IPS-NIHi7 (cell line): ENCODE data around the gene MAP1B.

ENCODE experiments used
- DNase-seq: peaks from one replicate; pipeline ENCODE4 v3.0.0; 2012; ENCODE audit warnings: mixed read lengths; ENCODE audit errors: extremely low spot score

The MAP1B gene

DNA sequence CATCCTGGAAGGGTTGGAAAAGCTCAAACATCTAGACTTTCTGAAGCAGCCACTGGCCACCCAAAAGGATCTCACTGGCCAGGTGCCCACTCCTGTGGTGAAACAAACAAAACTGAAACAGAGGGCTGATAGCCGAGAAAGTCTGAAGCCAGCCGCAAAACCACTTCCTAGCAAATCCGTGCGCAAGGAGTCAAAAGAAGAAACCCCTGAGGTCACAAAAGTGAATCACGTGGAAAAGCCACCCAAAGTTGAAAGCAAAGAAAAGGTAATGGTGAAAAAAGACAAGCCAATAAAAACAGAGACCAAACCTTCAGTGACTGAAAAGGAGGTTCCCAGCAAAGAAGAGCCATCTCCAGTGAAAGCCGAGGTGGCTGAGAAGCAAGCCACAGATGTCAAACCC is 87.6 kb downstream of the MAP1B start:
- no peak for DNase-seq

DNA sequence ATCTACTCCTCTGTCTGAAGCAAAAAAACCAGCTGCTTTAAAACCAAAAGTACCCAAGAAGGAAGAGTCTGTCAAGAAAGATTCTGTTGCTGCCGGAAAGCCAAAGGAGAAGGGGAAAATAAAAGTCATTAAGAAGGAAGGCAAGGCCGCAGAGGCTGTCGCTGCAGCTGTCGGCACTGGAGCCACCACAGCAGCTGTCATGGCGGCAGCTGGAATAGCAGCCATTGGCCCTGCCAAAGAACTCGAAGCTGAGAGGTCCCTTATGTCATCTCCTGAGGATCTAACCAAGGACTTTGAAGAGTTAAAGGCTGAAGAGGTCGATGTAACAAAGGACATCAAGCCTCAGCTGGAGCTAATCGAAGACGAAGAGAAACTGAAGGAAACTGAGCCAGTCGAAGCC is 88.3 kb downstream of the MAP1B start:
- DNase-seq: no peak

DNA sequence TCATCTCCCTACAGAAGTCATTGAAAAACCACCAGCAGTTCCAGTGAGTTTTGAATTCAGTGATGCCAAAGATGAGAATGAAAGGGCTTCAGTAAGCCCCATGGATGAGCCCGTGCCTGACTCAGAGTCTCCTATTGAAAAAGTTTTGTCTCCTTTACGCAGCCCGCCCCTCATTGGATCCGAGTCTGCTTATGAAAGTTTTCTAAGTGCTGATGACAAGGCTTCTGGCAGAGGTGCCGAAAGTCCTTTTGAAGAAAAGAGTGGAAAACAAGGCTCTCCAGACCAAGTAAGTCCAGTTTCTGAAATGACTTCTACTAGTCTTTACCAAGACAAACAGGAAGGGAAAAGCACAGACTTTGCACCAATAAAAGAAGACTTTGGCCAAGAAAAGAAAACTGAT is 90.1 kb downstream of the MAP1B start:
- DNase-seq: no peak

DNA sequence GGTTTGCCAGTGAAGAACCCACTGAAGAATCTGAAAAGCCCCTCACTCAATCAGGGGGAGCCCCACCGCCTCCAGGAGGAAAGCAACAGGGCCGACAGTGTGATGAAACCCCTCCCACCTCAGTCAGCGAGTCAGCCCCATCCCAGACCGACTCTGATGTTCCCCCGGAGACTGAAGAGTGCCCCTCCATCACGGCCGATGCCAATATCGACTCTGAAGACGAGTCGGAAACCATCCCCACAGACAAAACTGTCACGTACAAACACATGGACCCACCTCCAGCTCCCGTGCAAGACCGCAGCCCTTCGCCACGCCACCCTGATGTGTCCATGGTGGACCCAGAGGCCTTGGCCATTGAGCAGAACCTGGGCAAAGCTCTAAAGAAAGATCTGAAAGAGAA is 92.4 kb downstream of the MAP1B start:
- DNase-seq: no peak

DNA sequence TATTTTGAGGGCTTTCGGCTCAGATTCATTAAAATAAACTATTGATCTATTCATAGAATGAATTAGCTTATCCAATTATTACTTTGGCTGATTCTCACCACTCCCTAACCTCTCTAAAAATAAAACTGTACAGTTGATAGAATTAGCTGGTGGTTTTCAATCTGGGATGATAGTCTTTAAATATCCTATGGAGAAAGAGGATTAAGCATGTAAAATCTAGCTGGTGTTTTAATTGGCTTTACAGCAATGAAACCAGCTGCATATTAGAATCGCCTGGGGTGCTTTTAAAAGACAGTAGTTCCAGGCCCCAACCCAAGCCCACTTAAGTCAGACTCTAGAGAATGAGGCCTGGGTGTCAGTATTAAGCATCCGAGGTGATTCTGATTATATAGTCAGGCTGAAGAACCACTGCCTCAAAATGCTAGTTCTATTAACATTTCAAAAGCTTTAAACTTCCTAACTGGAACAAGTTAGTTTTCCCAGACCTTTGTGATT is 95.1 kb downstream of the MAP1B start:
- DNase-seq: no peak

DNA sequence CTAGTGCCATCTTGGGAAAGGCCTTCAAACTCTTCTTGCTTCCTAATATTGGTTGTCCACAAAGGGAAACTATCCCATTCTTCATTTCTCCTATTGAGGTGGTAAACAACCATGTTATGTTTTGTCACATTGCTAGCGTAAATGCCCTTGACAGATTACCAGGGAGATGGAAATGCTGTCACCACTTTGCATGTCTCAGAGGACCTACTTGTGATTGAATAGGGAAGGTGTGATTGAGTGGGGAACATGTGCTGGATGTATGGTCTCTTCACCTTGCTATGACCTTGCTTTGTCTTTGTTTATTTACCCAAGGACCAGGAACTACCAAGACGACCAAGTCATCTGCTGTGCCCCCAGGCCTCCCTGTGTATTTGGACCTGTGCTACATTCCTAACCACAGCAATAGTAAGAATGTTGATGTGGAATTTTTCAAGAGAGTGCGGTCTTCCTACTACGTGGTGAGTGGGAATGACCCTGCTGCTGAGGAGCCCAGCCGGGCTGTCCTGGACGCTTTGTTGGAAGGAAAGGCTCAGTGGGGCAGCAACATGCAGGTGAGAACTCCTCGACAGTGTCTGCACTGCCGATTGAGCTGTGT is 96.1 kb downstream of the MAP1B start:
- no peak for DNase-seq

DNA sequence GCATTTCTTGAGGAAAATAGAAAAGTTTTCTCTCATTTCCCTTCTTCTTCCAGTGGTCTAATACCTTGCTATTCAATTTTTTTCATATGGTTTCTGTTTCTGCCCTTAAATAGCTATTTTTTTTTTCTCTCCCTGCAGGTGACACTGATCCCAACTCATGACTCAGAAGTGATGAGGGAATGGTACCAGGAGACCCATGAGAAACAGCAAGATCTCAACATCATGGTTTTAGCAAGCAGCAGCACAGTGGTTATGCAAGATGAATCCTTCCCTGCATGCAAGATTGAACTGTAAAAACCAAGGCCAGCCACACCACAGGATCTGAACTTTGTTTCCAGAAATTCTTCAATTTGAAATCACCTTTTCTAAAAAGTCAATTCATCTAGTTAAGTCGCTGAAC is 97.7 kb downstream of the MAP1B start:
- DNase-seq: no peak

DNA sequence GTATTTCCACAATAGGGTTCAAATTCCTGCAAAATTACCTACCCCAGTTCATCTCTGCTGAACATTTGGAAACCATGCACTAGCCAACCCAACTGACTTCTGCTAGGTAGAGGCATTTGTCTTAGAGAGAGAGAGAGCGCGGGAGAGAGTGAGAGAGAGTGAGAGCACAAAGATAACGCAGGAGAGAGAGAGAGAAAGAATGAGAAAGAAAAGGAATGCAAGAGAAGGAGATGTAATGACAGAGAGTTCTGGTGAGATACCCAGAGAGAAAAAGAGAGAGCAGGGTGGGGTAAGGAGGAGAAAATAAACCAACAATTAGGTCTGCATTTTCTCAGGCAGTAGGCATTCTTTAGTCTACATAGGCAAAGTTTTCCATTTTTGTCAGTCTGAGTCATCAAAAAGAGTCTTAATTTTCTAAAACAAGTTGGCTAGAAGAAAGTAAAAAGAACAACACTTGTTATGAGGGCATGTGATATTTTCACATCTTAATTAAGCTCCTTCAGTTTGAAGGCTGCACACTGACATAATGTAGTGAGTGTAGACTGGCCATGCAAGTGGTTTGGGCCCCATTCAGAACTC is 98.2 kb downstream of the MAP1B start:
- DNase-seq: no peak

DNA sequence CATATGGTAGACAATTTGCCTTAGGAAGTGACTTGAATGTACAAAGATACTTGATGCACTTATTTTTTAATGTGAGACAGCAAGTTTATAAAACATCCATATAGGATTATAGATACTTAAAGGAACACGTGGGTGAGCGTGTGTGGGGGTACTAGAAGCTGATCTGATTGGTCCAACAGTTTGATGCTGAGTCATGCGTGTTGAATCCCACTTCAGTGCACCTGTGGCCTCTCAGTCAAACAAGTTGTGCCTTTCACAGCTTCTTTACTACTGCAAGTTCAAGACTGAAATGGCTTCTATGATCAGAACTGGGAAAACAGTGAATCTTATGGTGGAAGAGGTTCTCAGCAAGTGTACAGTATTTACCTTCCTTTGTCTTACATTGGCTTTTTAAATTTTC is 98.9 kb downstream of the MAP1B start:
- no peak for DNase-seq

DNA sequence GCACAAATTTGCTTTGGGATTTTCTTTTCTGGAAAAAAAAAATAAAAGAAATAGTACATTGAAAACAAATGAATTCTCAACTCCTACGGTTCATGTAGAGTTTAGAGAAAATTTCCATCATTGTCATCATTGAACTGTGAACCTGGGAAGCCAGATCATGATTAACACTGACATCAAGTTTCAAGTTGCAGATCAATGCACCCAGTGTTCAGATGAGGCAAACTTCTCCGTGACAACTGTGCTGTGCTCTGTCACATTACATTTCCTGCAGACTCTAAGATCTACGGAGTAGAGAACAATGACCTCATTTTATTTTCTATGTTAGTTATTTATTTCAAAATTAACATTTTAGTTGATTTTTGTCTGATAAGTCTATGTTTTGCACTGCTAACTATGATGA is 99.7 kb downstream of the MAP1B start:
- no peak for DNase-seq

DNA sequence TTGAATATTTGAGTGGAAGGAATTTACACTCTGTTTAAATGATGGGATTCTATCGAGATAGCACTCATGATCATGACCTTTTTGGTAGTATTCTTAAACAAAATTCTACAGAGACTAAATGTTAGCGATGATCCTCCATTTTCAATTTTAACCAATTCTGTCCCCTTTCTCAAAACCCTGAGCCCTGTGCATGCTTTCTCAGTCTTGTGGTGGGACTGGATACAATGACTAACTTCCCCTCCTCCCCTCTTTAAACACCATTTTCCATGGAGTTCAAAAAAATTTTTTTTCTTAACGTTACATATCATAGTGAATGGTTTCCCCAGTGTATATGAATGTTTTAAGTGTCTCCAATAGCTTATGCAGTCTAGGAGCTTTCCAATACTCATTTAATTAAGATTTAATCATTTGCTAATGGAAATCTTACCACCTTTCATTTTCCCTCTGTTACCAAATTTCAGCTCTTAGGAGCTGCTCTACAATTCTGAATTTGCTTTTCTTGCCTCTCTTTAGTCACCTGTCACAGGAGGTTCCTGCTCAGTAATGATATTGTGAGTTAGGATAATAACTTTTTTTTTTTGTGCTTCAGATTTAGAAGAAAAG is 101.2 kb downstream of the MAP1B start:
- no peak for DNase-seq

DNA sequence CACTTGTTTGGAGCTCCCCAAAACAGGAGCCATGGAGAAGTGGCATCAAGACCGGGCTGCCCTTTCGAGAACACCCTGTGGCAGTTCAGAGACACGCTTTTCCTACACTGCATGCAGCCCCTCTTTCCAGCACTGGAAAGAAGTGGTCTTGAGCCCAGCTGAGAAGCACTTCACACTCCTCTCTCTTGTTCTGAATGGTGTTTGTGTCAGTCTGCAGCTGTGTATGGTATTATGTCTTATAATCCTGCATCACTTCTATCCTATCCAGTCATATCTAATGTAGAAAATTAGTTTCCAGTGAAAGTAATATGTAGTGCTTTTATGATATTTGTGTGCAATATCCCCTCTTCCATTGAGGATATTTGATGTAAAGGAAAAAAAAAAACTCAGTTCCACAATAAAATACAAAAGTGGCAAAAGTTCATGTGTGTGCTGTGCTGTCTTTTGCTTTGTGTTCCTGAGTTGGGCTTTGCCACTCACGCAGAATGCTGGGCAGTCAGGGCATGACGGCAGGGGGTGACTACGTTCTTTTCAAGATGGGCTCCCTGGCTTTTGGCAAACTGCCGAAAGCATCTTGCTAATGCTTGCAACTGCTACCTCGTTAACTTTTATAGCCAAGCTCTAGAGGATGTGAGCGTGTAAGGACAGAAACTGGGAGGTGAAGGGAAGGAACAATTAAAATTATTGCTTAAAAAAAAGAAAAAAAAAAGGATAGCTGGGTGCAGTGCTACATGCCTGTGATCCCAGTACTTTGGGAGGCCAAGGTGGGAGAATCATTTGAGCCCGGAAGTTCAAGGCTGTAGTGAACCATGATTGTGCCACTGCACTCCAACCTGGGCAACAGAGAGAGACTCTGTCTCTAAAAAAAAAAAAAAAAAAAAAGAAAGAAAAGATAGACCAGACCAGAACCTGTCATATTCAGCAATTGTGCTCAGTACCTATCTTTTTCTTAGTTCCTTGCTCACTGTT is 102.2 kb downstream of the MAP1B start:
- DNase-seq: no peak

DNA sequence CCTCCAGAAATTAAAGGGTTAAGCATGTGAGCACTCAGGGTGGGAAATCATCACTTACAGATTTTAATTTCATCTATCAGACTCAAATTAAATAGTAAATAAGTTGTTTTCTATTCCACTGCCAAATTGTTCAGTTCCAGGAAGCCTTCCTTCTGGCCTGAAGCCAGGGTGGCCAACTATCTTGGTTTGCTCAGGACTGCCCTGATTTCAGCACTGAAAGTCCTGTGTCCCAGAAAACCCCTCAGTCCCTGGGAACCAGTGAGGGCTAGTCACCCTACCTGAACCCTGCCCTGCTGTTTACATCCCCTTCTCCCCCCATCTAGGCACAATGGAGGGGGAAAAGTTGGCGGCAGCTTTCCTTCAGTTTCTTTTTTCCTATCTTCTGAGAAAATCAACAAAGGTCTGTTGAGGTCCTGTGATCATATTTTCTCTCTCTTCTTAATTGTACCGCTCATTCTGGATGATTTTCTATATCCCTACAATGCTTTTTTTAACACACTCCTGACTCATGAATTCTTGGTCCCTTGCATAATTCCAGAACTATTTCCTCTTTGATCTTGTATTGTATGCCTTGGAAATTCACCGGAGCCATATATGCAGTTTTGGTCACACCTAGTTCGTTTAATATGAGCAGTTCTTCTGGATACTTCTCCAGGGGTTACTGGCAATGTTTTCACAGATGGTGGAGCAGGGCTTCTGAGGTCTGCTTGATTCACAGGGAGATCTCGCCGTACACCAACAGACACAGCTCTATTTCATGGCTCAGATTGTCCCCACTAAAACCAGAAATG is 103.8 kb downstream of the MAP1B start:
- no peak for DNase-seq

DNA sequence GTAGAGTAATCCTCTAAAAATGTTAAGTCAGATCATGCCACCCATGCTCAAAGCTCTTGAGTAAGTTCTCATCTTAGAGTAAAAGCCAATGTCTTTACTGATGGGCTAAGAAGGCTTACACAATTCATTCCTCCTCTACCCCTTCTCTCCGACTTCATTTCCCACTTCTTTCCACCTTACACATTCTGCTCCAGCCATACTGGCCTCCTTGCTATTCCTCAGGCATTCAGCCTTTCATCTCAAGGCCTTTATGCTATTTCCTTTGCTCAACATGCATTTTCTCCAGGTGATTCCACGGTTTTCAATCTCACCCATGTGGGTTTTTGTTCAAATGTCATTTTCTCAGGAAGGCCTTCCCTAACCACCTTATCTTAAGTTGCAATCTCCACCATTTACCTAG is 104.9 kb downstream of the MAP1B start:
- DNase-seq: no peak

DNA sequence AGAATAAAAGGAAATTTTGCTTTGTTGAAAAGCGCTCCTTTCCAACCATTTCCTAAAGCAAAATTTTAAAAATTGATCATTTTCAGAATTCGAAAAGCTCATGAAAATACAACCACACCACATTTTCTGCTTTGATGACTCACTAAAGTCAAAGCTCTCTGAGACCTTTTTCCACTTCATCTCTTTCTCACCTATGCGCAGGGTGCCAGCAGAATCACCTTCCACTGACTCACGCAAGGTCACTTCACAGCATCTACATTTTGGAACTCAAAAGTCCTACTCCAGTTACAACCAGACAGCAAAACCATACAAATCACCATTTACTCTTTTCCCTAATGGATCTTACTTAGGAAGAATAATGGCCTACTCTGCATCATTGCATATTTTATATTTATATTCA is 106.2 kb downstream of the MAP1B start:
- DNase-seq: no peak

DNA sequence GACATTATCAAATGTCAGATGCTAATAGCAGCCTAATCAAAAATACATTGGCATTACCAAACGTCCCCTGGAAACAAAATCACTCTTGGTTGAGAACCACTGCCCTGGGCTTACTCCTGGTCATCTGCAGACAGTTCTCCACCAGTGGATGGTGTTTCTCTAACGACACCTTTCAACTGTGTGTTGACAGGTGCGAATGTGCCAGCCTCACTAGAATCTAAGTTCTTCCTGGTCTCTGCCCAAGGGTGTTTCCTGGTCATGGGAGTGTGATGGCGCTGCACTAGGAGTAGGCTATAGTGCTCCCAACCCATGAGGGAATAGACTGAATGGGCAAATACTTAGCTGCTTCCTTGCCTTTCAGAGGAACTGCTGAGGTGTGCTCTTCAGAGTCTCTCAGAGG is 106.9 kb downstream of the MAP1B start:
- DNase-seq: no peak

DNA sequence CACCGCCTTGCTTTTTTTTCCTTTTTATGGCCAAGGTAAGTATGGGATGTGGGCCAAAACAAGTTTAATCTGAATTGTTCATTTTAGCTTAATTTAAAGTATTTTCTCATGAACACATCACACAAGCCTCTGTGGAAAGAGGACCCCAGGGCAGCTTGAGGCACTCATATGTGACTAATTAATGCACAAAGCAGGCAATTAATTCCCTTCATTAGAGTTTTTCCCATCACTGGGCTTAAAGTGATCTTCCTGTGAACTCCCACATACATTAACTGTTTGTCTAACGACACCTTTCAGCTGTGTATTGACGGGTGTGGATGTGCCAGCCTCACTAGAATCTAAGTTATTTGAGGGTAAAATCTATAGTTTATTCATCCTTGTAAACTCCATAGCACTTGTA is 109.5 kb downstream of the MAP1B start:
- no peak for DNase-seq

DNA sequence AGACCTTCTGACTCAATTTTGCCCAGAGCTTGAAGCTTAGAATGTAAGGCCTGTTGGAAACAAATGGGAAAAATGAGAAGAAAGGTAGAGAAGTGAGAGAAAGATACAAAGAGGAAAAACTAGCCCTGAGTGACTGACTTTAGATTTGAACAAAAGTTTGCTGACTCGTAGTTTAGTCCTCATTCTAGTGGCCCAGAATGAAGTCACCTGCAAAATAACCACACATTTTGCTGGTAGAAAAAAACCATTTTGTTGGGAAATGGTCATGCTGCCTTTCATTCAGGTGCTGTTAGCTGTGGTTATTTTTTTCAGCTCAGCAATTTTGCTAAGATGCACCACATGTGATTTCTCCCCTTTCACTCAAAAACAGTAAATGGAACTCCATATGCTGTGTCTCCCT is 113.8 kb downstream of the MAP1B start:
- DNase-seq: no peak

DNA sequence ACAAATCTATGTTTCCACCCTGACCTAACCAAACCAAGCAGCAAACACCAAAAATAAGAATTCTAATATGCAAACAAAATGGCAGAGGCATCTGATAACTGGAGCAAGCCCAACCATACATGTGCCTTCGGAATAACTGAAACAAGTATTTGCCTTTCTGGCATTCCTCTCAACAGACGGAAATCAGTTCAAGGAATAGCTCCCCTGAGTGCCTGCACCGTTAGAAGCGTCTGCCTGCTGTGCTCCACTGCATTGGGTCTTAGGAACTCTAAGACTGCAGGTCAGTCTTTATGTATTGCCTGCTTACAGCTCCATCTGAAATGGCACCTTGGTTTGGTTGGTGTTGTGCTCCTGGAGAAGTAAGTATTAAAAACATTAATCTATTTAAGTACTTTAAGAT is 114.3 kb downstream of the MAP1B start:
- DNase-seq: no peak

DNA sequence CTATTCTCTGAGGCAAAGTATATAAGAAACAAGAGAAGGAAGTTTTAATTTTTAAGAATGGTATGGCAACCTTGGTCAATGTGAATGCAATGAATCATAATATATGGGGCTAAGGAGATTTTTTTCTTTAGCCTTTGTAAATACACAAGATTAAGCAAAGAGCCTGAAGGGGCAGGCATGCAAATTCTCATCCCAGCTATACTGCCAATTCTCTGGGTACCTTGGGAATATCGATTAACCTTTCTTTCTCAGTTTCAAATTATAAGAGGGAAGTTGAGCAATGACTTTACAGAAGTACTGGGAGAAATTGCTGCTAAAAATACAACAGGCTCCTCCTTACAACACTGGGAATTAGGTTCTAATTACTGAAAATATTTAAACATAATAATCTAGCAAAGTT is 115.2 kb downstream of the MAP1B start:
- no peak for DNase-seq

DNA sequence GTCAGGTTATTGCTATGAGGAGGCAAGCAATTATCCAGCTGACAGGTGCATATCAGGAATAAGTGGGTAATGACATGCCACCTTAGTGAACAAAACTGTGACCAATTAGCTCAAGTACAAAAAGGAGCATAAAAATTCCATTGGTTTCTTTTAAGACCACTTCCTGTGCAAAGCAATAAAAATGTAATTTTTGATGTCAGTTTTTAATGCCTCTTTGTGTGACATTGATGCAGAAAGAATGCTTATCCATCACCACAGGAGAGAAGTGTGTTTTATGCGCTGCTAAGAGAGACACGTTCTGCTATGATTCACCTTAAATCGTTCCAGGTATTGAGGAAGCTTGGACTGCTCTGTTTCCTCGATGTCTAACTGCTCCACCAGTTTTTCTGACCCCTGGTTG is 116.1 kb downstream of the MAP1B start:
- no peak for DNase-seq
